ENCODE measurements around the gene CPPED1. TPM values are rescaled to one million over a fixed set of nuclear protein-coding genes. Genes with fewer than 3 reads are reported as not detected.

The CPPED1 gene
- total and polyA plus RNA-seq, 12 donors, result 5.6 to 20.2 (median 13.6) TPM

DNA sequence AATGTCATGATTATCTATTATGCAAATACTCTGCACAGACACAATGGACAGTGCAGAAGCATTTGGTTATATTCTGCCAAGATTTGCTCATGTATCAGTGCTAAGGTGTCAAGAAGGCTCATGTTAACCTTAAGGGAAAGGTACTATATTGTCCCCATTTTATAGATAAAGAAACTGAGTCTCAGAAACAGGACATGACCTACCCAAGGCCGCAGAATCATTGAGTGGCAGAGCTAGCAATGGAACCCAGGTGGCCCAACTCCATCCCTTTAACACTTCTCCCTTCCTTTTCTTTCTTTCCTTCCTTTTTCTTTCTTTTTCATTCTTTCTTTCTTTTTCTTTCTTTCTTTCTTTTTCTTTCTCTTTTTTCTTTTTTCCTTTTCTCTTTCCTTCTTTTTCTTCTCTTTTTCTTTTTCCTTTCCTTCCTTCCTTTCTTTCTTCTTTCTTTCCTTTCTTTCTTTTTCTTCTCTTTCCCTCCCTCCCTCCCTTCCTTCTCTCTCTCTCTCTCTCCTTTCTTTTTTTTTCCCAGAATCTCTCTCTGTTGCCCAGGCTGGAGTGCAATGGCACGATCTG is 149.8 kb downstream of the CPPED1 start:
- 71 to 84% methylated on average over 2 of the region's 2 CpGs for WGBS, 2 donors

DNA sequence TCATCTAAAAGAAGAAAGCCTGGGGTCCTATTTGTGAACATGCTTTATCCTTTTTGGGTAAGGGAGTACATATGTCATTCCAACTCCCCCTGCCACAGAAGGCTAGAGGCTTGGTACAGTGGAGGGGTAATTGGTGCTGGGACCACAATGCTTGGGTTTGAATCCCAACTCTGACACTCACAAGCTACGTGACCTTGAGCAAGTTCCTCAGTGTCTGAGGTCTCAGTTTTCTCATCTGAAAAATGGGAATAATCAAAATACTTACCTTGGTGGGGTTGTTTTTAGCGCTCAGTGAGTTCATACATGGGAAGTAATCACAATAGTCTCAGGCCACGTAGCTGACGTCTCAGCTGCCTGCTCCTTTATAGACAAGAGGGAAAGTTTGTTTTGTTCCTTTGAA is 150.8 kb downstream of the CPPED1 start:
- Histone ChIP-seq H3K27ac (no peak overlapping the region), H3K27me3 (peaks cover 0 to 29% (median 4%) of the 10 kb centered on the region in 7 donors), H3K4me1 (no peaks in the 10 kb centered on the region), H3K9me3 (peaks cover 0 to 12% (median 2%) of the 10 kb centered on the region in 11 donors), H3K4me3 (no peak overlapping the region), H3K36me3 (no peaks in the 10 kb centered on the region)
- DNase-seq, result no peak
- TF ChIP-seq, protein P1, sequence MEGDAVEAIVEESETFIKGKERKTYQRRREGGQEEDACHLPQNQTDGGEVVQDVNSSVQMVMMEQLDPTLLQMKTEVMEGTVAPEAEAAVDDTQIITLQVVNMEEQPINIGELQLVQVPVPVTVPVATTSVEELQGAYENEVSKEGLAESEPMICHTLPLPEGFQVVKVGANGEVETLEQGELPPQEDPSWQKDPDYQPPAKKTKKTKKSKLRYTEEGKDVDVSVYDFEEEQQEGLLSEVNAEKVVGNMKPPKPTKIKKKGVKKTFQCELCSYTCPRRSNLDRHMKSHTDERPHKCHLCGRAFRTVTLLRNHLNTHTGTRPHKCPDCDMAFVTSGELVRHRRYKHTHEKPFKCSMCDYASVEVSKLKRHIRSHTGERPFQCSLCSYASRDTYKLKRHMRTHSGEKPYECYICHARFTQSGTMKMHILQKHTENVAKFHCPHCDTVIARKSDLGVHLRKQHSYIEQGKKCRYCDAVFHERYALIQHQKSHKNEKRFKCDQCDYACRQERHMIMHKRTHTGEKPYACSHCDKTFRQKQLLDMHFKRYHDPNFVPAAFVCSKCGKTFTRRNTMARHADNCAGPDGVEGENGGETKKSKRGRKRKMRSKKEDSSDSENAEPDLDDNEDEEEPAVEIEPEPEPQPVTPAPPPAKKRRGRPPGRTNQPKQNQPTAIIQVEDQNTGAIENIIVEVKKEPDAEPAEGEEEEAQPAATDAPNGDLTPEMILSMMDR (IDR thresholded peaks at IDR 0.05), result no peak
- ATAC-seq, result no peak
- 81 to 84% methylated on average over 4 of the region's 4 CpGs for WGBS, 2 donors
- intact Hi-C loops (cut with DNase I), result no loop called here

More for the DNA sequence above, 149.8 kb downstream of the CPPED1 start:
- TF ChIP-seq, protein P1 (IDR thresholded peaks at IDR 0.05), result no peak
- DNase-seq (no peak), ATAC-seq (no peak)
- no peak overlapping the region for H3K27ac ChIP-seq
- peaks cover 0 to 22% (median 8%) of the 10 kb centered on the region in 11 donors for H3K9me3 ChIP-seq
- intact Hi-C loops (cut with DNase I), result no loop called here
- H3K4me3 ChIP-seq, result no peak overlapping the region
- H3K36me3 ChIP-seq, result no peaks in the 10 kb centered on the region
- peaks cover 0 to 27% (median 4%) of the 10 kb centered on the region in 7 donors for H3K27me3 ChIP-seq
- H3K4me1 ChIP-seq, result no peaks in the 10 kb centered on the region

DNA sequence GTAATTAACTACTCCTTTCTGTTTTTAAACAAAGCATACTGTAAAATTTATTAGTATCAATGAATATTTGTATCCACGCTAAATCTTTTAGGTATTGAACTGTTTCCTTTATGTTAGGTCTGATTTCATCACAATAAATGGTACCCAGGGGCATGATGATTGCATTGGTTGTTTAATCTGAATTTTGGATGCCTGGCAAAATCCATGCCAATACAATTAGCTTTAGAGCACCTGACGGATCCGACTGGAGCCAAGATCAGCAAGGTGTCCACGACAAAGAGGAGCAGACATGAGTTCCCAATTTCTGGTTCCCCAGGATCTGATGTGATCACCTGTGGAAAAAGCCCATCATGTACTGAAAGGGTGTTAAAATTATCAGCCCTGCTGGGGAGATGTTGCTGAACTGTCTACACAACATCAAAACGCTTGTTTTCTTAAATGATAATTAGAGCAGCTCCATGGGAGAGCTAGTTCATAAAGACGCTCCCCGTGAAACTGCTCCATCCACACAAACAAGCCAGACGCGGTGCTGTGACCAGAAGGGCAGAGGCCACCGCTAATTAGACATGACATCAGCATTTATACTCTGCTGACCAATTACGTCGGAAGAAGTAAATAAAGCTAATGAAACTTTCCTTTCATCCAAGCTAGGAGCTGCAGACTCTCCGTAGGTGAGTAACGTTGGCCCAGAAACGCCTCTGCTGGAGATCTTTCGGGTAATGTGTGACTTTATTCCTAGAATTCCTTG is 151.7 kb downstream of the CPPED1 start:
- intact Hi-C loops (cut with DNase I), result no loop called here
- Histone ChIP-seq H3K4me1 (peaks cover 0 to 3% (median 0%) of the 10 kb centered on the region in 9 donors), H3K27ac (no peak overlapping the region), H3K27me3 (peaks cover 0 to 29% (median 4%) of the 10 kb centered on the region in 7 donors), H3K9me3 (peaks cover 0 to 2% (median 0%) of the 10 kb centered on the region in 11 donors), H3K4me3 (no peak overlapping the region), H3K36me3 (no peaks in the 10 kb centered on the region)
- TF ChIP-seq, protein P1 (IDR thresholded peaks at IDR 0.05), result no peak
- WGBS, 2 donors, result 47 to 49% methylated on average over 16 of the region's 16 CpGs
- DNase-seq (no peak), ATAC-seq (no peak)

GRCh38 chr16:12649356-12649755 is 154.3 kb downstream of the CPPED1 start:
- TF ChIP-seq, protein P1 (IDR thresholded peaks at IDR 0.05), result no peak
- Histone ChIP-seq H3K4me3 (no peak overlapping the region), H3K9me3 (no peaks in the 10 kb centered on the region), H3K36me3 (no peaks in the 10 kb centered on the region), H3K4me1 (peaks cover 0 to 10% (median 0%) of the 10 kb centered on the region in 9 donors), H3K27ac (no peak overlapping the region), H3K27me3 (peaks cover 0 to 28% (median 4%) of the 10 kb centered on the region in 7 donors)
- no peak for DNase-seq
- WGBS, 2 donors, result 89 to 95% methylated on average over 2 of the region's 2 CpGs
- no peak for ATAC-seq
- intact Hi-C loops (cut with DNase I), result no loop called here
